NCI-H128 (cell line): ENCODE data around the gene CWF19L1.

ENCODE experiments used
- DNase-seq: peaks from one replicate; lab custom pipeline; 2025; ENCODE audit not compliant: unreplicated experiment; lab: John Stamatoyannopoulos, UW

The CWF19L1 gene

GRCh38 chr10:100183481-100183880, 84.0 kb downstream of the CWF19L1 start:
- DNase-seq, result no peak

GRCh38 chr10:100182908-100183307, 84.5 kb downstream of the CWF19L1 start:
- no peak for DNase-seq
